Peyer's patch (tissue), 4 donors: ENCODE data around the gene TLCD3A. TPM values are rescaled to one million over a fixed set of nuclear protein-coding genes. Genes with fewer than 3 reads are reported as not detected.

ENCODE experiments used
- DNase-seq, 3 donors: peaks; one replicate each; pipeline ENCODE4 v3.0.0-alpha.2; 2017 to 2019
- H3K27ac ChIP-seq, 4 donors: fragments of 200-600 bp; sonication (generic); one replicate each; pipeline ENCODE4 v1.5.1; 2016 to 2019
- H3K27me3 ChIP-seq, 2 donors: fragments of 200-600 bp; sonication (generic); one replicate each; pipeline ENCODE4 v1.5.1; 2019
- H3K36me3 ChIP-seq, 3 donors: fragments of 200-600 bp; sonication (generic); one replicate each; pipeline ENCODE4 v1.5.1; 2016 to 2019
- H3K4me1 ChIP-seq, 4 donors: fragments of 200-600 bp; sonication (generic); one replicate each; pipeline ENCODE4 v1.5.1; 2016 to 2019
- H3K4me3 ChIP-seq, 4 donors: fragments of 200-600 bp; sonication (generic); 1 replicate in 3 of 4; 2 replicates in 1 of 4; pipeline ENCODE4 v1.5.1; 2016 to 2019; ENCODE audit warnings: mild to moderate bottlenecking in 1 of 4
- H3K9me3 ChIP-seq, 4 donors: fragments of 200-600 bp; sonication (generic); one replicate each; pipeline ENCODE4 v1.5.1; 2016 to 2019; ENCODE audit warnings: mild to moderate bottlenecking in 1 of 4
- POLR2A ChIP-seq, 2 donors: fragments of 450-650 bp; IDR thresholded peaks; one replicate each; pipeline ENCODE4 v1.5.1; 2017; ENCODE audit warnings: antibody characterized with exemption in 2 of 2, mild to moderate bottlenecking in 2 of 2, moderate library complexity in 2 of 2
- total RNA-seq, 4 donors: library from RNA; depleted of rRNA; stranded (reverse); fragments of >200 nt; gene quantifications; one replicate each; pipeline ENCODE4 v1.1.0, GENCODE V29; 2016
- TF ChIP-seq, protein P1 (sequence below), 6 experiments: fragments of 450-650 bp in 4 of 6; fragments of 200-600 bp in 2 of 6; sonication (generic) in 1 of 6; IDR thresholded peaks; one replicate each; pipeline ENCODE4 v1.5.1; 2017 to 2019; ENCODE audit warnings: antibody characterized with exemption in 6 of 6, mild to moderate bottlenecking in 3 of 6, moderate library complexity in 1 of 6

The TLCD3A gene
- total RNA-seq, 4 donors from 2014 or later, result 7.4 to 32.0 (median 9.4) TPM

DNA sequence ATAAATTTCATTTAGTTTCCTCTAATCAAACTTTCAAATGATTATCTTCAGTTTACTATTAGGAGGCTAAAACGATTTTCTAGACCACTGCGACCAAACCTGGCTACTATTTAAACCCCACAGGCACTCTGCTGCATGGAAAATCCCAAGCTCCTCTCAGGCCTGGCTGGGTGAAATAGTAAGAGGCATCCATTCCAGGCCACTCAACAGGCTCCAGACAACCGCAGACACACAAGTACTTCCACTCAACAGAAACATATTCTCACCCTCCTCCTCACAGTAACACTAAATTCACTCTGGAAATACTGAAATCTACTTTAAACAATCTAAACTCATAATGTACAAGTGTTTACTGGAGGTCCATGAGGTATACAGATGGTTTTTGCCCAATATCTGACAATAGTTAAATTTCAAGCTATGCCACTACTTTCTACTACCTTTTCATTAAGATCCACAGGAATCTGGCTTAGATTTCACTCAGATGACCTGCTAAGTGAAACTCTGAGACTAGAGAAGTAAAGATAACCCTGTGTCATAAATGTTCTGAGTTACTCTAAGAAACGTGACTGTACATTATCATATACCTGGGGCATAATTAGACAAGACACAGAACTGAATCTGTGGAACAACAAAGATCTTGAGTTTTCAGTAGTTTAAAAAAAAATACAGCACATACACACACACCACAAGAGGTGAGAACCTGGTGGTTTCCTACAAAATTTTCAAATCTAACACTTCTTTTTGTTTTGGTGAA is 28.1 kb upstream of the TLCD3A start:
- Histone ChIP-seq H3K36me3 (peaks cover 0 to 35% (median 0%) of the 10 kb centered on the region in 3 donors), H3K27me3 (no peaks in the 10 kb centered on the region), H3K9me3 (no peaks in the 10 kb centered on the region), H3K4me3 (no peak overlapping the region), H3K27ac (no peak overlapping the region), H3K4me1 (no peaks in the 10 kb centered on the region)
- TF ChIP-seq, protein P1, sequence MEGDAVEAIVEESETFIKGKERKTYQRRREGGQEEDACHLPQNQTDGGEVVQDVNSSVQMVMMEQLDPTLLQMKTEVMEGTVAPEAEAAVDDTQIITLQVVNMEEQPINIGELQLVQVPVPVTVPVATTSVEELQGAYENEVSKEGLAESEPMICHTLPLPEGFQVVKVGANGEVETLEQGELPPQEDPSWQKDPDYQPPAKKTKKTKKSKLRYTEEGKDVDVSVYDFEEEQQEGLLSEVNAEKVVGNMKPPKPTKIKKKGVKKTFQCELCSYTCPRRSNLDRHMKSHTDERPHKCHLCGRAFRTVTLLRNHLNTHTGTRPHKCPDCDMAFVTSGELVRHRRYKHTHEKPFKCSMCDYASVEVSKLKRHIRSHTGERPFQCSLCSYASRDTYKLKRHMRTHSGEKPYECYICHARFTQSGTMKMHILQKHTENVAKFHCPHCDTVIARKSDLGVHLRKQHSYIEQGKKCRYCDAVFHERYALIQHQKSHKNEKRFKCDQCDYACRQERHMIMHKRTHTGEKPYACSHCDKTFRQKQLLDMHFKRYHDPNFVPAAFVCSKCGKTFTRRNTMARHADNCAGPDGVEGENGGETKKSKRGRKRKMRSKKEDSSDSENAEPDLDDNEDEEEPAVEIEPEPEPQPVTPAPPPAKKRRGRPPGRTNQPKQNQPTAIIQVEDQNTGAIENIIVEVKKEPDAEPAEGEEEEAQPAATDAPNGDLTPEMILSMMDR (IDR thresholded peaks at IDR 0.05), result no peak
- no peak for TF ChIP-seq POLR2A (IDR thresholded peaks at IDR 0.05)
- DNase-seq, result no peak

DNA sequence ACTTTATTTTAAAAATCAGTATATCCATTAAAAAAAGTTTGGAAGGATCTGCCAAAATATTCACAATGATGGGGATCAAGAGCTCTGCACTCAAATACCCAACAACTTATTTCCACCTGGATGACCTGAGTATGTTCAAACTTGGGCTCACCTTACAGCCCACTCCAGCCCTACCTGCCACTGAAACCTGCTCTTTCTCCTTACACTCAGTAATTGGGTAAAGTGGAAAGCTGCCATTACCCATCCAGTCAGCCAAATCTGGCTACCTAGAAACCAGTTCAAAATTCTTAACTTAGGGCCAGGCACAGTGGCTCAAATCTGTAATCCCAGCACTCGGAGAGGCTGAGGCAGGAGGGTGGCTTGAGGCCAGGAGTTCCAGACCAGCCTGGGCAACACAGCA is 27.4 kb upstream of the TLCD3A start:
- Histone ChIP-seq H3K4me1 (no peaks in the 10 kb centered on the region), H3K9me3 (no peaks in the 10 kb centered on the region), H3K27me3 (no peaks in the 10 kb centered on the region), H3K4me3 (no peak overlapping the region), H3K27ac (no peak overlapping the region), H3K36me3 (peaks cover 0 to 42% (median 0%) of the 10 kb centered on the region in 3 donors)
- no peak for DNase-seq
- TF ChIP-seq POLR2A (IDR thresholded peaks at IDR 0.05), result no peak
- TF ChIP-seq, protein P1 (IDR thresholded peaks at IDR 0.05), result no peak

DNA sequence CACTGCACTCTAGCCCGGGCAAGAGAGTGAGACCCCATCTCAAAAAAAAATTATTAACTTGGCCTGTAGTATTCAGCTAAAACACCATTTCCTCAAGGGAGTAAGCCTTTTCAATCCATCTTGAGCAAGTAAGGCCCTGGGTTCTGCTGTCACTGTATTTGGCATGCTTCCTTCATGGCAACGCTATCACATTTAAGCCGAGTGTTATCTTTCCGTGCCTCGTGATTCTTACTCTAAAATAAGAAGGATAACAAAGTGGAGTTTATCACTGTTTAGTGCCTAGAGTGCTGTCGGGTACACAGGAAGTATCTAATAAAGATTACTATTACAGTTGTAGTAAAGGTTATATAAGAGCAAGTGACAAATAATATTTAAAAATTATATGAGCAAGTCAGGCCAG is 26.5 kb upstream of the TLCD3A start:
- no peak for DNase-seq
- Histone ChIP-seq H3K4me3 (no peak overlapping the region), H3K4me1 (no peaks in the 10 kb centered on the region), H3K27ac (no peak overlapping the region), H3K9me3 (no peaks in the 10 kb centered on the region), H3K27me3 (no peaks in the 10 kb centered on the region), H3K36me3 (peaks cover 0 to 47% (median 0%) of the 10 kb centered on the region in 3 donors)
- TF ChIP-seq, protein P1 (IDR thresholded peaks at IDR 0.05), result no peak
- no peak for TF ChIP-seq POLR2A (IDR thresholded peaks at IDR 0.05)

DNA sequence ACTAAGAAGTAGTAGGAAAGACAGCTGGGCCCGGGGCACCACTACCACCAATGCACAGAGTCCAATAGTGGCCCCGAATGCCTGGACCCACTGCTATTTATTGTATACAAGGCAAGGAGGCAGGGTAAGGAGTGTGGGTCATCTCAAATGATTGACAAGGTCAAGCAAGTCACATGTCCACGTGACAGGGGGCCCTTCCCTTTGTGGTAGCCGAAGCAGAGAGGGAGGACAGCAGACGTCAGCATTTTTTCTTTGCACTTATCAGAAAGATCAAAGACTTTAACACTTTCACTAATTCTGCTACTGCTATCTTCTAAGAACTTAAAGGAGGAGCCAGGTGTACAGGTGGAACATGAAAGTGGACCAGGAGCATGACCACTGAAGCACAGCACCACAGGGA is 24.3 kb upstream of the TLCD3A start:
- Histone ChIP-seq H3K36me3 (peaks cover 0 to 41% (median 0%) of the 10 kb centered on the region in 3 donors), H3K27me3 (no peaks in the 10 kb centered on the region), H3K4me1 (peaks cover 0 to 6% (median 0%) of the 10 kb centered on the region in 4 donors), H3K9me3 (no peaks in the 10 kb centered on the region), H3K4me3 (no peak overlapping the region), H3K27ac (no peak overlapping the region)
- DNase-seq, result no peak
- no peak for TF ChIP-seq POLR2A (IDR thresholded peaks at IDR 0.05)
- TF ChIP-seq, protein P1 (IDR thresholded peaks at IDR 0.05), result no peak

DNA sequence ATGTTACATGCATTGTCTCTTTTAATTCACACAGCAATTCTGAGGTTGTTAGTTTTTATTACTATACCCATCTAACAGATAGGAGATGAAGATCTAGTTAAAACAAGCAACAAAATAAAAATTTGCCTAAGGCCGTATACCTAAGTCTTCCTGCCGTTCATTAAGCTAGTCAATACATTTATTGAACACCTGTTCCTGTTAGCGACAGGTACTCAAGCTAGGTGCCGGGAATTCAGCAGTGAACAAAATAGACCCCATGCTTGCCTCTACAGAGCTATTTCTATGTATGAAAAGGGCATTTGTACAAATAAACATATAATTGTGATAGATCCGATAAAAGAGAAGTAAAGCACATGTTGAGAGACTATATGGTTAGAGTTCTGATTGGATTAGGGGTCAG is 14.3 kb upstream of the TLCD3A start:
- Histone ChIP-seq H3K4me1 (peaks cover 0 to 9% (median 3%) of the 10 kb centered on the region in 4 donors), H3K4me3 (no peak overlapping the region), H3K9me3 (no peaks in the 10 kb centered on the region), H3K27me3 (no peaks in the 10 kb centered on the region), H3K27ac (no peak overlapping the region), H3K36me3 (no peaks in the 10 kb centered on the region)
- DNase-seq, result no peak
- TF ChIP-seq POLR2A (IDR thresholded peaks at IDR 0.05), result no peak
- TF ChIP-seq, protein P1 (IDR thresholded peaks at IDR 0.05), result no peak
